GM23248 (cell line): ENCODE results near the gene CPA2.

Experiments
- EZH2 ChIP-seq: fragments of 200-600 bp; sonication (generic); IDR thresholded peaks from 2 replicates; pipeline ENCODE4 v1.6.1; 2018; ENCODE audit warnings: antibody characterized with exemption, mild to moderate bottlenecking; ENCODE audit not compliant: insufficient read depth, poor library complexity, severe bottlenecking
- EZH2phosphoT487 ChIP-seq: fragments of 200-600 bp; sonication (generic); IDR thresholded peaks from 2 replicates; pipeline ENCODE4 v1.6.1; 2018; ENCODE audit warnings: antibody characterized with exemption, moderate library complexity, mild to moderate bottlenecking, low read depth; ENCODE audit not compliant: insufficient read depth

GRCh38 chr7:130227883-130228575, 38.6 kb upstream of the CPA2 start:
- TF ChIP-seq EZH2, result no peak
- TF ChIP-seq EZH2phosphoT487, result no peak
